Ovary (tissue), 9 donors: ENCODE measurements around the gene ARHGEF4. TPM values are rescaled to one million over a fixed set of nuclear protein-coding genes. Genes with fewer than 3 reads are reported as not detected.

ENCODE experiments used
- DNase-seq, 5 donors: peaks; one replicate each; pipeline ENCODE4 v3.0.0-alpha.2; 2019 to 2020
- H3K27ac ChIP-seq, 2 donors: fragments of 200-600 bp; one replicate each; pipeline versions ENCODE4 v1.5.1 to v1.8.0; 2019 to 2022
- H3K27me3 ChIP-seq: fragments of 200-600 bp; one replicate; pipeline ENCODE4 v1.8.0; 2022
- H3K36me3 ChIP-seq: fragments of 200-600 bp; sonication (generic); one replicate; pipeline ENCODE4 v1.5.1; 2019
- H3K4me1 ChIP-seq: one replicate; pipeline ENCODE4 v1.8.1; 2013; ENCODE audit warnings: mild to moderate bottlenecking, moderate library complexity; ENCODE audit not compliant: insufficient read depth
- H3K4me3 ChIP-seq: fragments of 200-600 bp; sonication (generic); one replicate; pipeline ENCODE4 v1.5.1; 2017
- H3K9me3 ChIP-seq, 2 donors: fragments of 200-600 bp in 1 of 2; sonication (generic) in 1 of 2; one replicate each; pipeline versions ENCODE4 v1.5.1 to v1.8.1; 2013 to 2019; ENCODE audit warnings: mild to moderate bottlenecking in 1 of 2, moderate library complexity in 1 of 2
- EP300 ChIP-seq: sonication (generic); formaldehyde crosslinking; IDR thresholded peaks from one replicate; pipeline ENCODE4 v1.6.1; 2017; ENCODE audit warnings: antibody characterized with exemption
- POLR2A ChIP-seq: fragments of 450-650 bp; IDR thresholded peaks from one replicate; pipeline ENCODE4 v1.6.1; 2017; ENCODE audit warnings: antibody characterized with exemption, mild to moderate bottlenecking, moderate library complexity
- WGBS, 3 donors: extraction: QIAGEN DNeasy Blood & Tissue Kit in 1 of 3; methylation state at CpG; one replicate each; pipeline versions ENCODE4 v1.1.5 to v1.1.7; 2013 to 2017; 5-methylcytosine and 5-hydroxymethylcytosine counted together
- intact Hi-C, 4 donors: fragments of 100-400 bp; cut with DNase I; formaldehyde crosslinking; loops; one replicate each; pipeline versions ENCODE4 v1.11.0 to v1.15.1; 2022 to 2023
- polyA plus RNA-seq, 2 donors: library from polyadenylated mRNA; stranded (reverse); fragments of 200-250 nt in 1 of 2; fragments of 350-450 nt in 1 of 2; fragmentation: Illumina TruSeq in 1 of 2; extraction: RNeasy Lipid Tissue Mini Kit (QIAGEN cat#74804) in 1 of 2; gene quantifications; one replicate each; pipeline ENCODE4 v1.2.3, GENCODE V29; 2013 to 2014
- total RNA-seq, 7 donors: library from RNA; depleted of rRNA in 2 of 7; stranded (reverse); fragments of >200 nt in 2 of 7; fragmentation: NEBNext Ultra II Directional in 3 of 7; extraction: Animal tissue kit (Norgen Biotek cat#: 25700) in 3 of 7; gene quantifications; one replicate each; pipeline versions ENCODE4 v1.1.0 to v1.2.4, GENCODE V29; 2016 to 2023
- TF ChIP-seq, protein P1 (sequence below), 3 donors: fragments of 450-650 bp in 2 of 3; fragments of 200-600 bp in 1 of 3; IDR thresholded peaks; one replicate each; pipeline versions ENCODE4 v1.5.1 to v1.8.0; 2016 to 2022; ENCODE audit warnings: antibody characterized with exemption in 3 of 3, mild to moderate bottlenecking in 1 of 3
- donor health status: DM: no; HTN: no; CAD: no; lungs with moderate emphysema.
- donor health status: DM: no; HTN: no; CAD: no.
- donor health status: Bipolar disorder and iron deficiency.
- donor health status: DM: yes; HTN: yes; CAD: no.
- donor health status: DM: no; HTN: no; CAD: no.
- donor health status: DM: yes; HTN: yes; CAD: no.

The ARHGEF4 gene
- total and polyA plus RNA-seq, 9 donors: 8.6 to 27.4 (median 18.0) TPM

DNA sequence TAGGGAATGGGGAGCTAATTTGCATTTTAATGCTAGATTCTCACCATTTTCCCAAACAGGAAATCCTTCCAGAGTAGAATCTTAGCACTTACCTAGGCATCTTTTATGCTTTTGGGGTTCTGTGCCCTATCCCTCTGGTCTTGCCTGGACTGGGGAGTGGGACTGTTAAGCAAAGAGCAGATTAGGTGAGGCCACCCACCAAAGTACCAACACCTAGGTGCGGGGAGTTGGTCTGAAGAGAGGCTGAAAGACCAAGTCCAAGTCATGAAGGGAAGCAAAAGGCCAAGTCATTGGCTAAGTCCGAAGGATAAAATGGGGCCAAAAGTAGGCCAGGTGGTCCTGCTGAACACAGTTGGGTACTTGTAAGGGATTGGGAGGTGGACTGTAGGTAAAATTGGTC lies 169.8 kb downstream of the ARHGEF4 start:
- Histone ChIP-seq H3K9me3 (no peaks in the 10 kb centered on the region), H3K4me1 (no peaks in the 10 kb centered on the region), H3K4me3 (no peak overlapping the region), H3K27ac (no peak overlapping the region), H3K36me3 (no peaks in the 10 kb centered on the region), H3K27me3 (no peaks in the 10 kb centered on the region)
- DNase-seq: no peak
- 90 to 96% (median 95%) methylated on average over 2 of the region's 2 CpGs for WGBS, 3 donors
- TF ChIP-seq, protein P1, sequence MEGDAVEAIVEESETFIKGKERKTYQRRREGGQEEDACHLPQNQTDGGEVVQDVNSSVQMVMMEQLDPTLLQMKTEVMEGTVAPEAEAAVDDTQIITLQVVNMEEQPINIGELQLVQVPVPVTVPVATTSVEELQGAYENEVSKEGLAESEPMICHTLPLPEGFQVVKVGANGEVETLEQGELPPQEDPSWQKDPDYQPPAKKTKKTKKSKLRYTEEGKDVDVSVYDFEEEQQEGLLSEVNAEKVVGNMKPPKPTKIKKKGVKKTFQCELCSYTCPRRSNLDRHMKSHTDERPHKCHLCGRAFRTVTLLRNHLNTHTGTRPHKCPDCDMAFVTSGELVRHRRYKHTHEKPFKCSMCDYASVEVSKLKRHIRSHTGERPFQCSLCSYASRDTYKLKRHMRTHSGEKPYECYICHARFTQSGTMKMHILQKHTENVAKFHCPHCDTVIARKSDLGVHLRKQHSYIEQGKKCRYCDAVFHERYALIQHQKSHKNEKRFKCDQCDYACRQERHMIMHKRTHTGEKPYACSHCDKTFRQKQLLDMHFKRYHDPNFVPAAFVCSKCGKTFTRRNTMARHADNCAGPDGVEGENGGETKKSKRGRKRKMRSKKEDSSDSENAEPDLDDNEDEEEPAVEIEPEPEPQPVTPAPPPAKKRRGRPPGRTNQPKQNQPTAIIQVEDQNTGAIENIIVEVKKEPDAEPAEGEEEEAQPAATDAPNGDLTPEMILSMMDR (IDR thresholded peaks at IDR 0.05): no peak
- TF ChIP-seq POLR2A: no peak
- no peak for TF ChIP-seq EP300
- intact Hi-C loops: no loop called here

DNA sequence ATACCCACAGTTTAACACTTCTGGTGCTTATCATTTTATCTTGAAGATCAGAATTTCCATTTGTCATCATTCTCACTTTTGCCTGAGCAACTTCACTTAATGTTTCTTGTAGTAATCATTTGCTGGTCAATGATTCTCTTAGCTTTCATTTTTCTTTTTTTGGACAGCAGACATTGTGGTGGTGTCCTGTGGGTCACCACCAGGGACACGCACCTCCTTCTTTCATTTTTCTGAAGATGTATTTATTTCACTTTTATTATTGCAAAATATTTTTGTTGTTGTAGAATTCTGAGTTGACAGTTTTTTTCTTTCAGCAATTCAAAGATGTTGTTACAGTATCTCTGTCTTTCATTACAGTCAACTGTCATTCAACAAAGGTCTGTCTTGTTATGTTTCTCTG lies 172.3 kb downstream of the ARHGEF4 start:
- no peak for DNase-seq
- Histone ChIP-seq H3K27ac (no peak overlapping the region), H3K4me3 (no peak overlapping the region), H3K9me3 (no peaks in the 10 kb centered on the region), H3K36me3 (no peaks in the 10 kb centered on the region), H3K27me3 (no peaks in the 10 kb centered on the region), H3K4me1 (no peaks in the 10 kb centered on the region)
- TF ChIP-seq POLR2A (no peak), EP300 (no peak)
- TF ChIP-seq, protein P1 (IDR thresholded peaks at IDR 0.05): no peak
- WGBS, 3 donors: 82 to 93% (median 88%) methylated on average over 1 of the region's 1 CpG
- intact Hi-C loops: no loop called here

DNA sequence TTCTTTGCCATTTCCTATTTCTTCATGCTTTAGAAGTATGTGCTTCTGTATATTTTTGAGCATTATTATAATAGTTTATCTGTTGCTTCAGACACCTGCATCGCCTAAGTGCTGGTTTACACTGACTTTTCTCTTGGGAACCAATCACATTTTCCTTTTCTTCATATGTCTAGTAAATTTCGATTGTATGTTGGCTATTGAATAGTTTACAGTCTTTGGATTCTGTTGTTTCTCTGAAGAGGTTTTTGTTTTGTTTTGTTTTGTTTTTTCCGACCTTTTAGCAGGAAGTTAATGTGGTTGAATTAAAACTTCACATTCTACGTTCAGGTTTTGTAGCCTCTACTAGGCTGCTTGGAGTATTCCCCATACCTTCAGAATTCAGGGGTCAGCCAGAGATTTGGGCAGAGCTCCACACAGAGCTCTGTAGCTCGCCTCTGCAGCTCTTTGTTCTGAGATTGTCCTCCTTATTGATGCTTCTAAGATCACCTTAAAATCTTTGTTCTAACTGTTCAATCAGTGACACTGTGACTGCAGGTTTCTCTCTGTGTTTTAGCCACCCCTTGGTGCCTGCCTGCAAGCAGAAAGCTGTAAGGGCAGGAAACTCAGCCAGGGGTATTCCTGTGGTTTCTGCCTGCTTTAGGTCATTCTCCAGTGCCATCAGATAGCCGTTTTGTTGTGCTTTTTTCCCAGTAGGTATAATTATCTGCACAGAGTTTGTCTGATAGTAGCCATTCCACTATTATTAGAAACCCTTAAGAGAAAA lies 173.2 kb downstream of the ARHGEF4 start:
- H3K9me3 ChIP-seq: no peaks in the 10 kb centered on the region
- no peaks in the 10 kb centered on the region for H3K4me1 ChIP-seq
- H3K27ac ChIP-seq: no peak overlapping the region
- TF ChIP-seq EP300 (no peak), POLR2A (no peak)
- TF ChIP-seq, protein P1 (IDR thresholded peaks at IDR 0.05): no peak
- DNase-seq: no peak
- no peak overlapping the region for H3K4me3 ChIP-seq
- 57 to 74% (median 65%) methylated on average over 6 of the region's 6 CpGs for WGBS, 3 donors
- no peaks in the 10 kb centered on the region for H3K36me3 ChIP-seq
- intact Hi-C loops: no loop called here
- no peaks in the 10 kb centered on the region for H3K27me3 ChIP-seq

DNA sequence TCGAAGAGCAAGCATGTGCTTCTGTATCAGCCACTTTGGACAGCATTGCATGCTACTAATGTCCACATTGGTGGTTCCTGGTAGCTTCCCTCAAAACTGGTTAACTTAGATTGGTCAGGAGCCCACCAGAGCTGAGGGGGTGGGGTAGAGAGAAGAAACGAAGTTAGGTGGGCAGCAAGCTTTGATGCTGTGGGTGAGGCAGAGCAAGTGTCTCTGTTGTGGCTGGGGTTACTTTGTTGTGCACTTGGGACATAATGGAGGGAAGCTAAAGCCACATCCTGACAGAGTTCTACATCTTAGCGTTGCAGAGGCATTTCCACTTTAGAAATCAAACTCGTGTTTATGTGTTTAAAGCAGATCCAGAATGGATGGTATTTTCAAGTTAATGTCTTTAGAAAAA lies 173.9 kb downstream of the ARHGEF4 start:
- DNase-seq: no peak
- Histone ChIP-seq H3K27ac (no peak overlapping the region), H3K36me3 (no peaks in the 10 kb centered on the region), H3K9me3 (no peaks in the 10 kb centered on the region), H3K4me3 (no peak overlapping the region), H3K4me1 (no peaks in the 10 kb centered on the region), H3K27me3 (no peaks in the 10 kb centered on the region)
- TF ChIP-seq POLR2A (no peak), EP300 (no peak)
- TF ChIP-seq, protein P1 (IDR thresholded peaks at IDR 0.05): no peak
- whole genome bisulfite sequencing, 3 donors: 71 to 84% (median 82%) methylated on average over 4 of the region's 4 CpGs
- intact Hi-C loops: no loop called here
